ENCODE measurements around the gene SEMA5A.
"Not testable (repeated sequence)": the region's sequence is repeated elsewhere in the genome, so short reads cannot be mapped to it uniquely, and the experiment has no call there.

The SEMA5A gene

DNA sequence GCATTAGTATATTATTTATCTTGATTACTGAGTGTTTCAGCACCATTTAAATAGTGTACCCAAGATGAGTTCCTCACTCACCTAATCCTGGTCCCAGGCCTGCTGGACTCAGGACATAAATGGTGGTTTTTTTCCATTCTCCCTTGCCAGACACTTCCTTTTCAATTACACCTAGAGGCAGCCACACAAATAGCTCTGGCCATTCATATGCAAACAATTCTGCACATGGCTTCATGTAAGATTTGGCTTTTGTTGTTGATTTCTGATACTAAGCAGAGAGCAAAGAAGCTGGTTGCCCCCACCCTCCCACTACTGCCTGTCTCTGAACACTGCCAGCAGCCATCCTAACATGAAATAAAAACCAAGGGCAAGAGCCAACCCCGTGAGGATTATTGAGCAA lies 180.4 kb downstream of the SEMA5A start:
- Histone ChIP-seq H3K36me3 (ENCODE audit: control insufficient read depth in 1 of 2, insufficient read depth in 2 of 2, low read length in 2 of 2) (no peaks in the 10 kb centered on the region), H3K4me1 (ENCODE audit: control insufficient read depth in 1 of 2, insufficient read depth in 2 of 2, low read length in 2 of 2) (no peaks in the 10 kb centered on the region), H3K27ac (ENCODE audit: low read length) (no peak overlapping the region), H3K4me3 (ENCODE audit: low read depth in 1 of 2, low read length in 2 of 2) (no peak overlapping the region), H3K27me3 (ENCODE audit: low read depth, low read length) (no peaks in the 10 kb centered on the region), H3K9me3 (ENCODE audit: control insufficient read depth in 1 of 2, low read length in 2 of 2) (peaks cover 0 to 3% of the 10 kb centered on the region in 2 donors)

DNA sequence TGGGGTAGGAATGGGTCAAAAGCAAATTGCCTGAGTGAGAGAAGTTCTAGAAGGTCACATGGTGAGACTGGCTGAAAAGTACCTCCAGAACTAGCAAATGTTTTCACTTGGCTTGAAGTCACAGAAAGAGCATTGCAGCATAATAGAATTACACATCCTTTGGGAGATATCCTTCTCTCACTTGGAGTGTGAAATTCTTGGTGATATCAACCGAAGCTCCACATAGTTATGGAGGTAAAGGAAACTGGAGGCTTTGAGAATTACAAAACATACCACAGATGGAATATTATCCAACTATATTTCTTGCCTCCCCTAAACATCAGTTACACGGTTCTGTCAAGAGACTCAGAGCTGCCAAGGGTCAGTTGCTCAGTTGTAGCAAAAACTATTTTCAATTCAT lies 182.4 kb downstream of the SEMA5A start:
- Histone ChIP-seq H3K9me3 (ENCODE audit: control insufficient read depth in 1 of 2, low read length in 2 of 2) (no peaks in the 10 kb centered on the region), H3K27ac (ENCODE audit: low read length) (no peak overlapping the region), H3K27me3 (ENCODE audit: low read depth, low read length) (no peaks in the 10 kb centered on the region), H3K4me1 (ENCODE audit: control insufficient read depth in 1 of 2, insufficient read depth in 2 of 2, low read length in 2 of 2) (peaks cover 0 to 4% of the 10 kb centered on the region in 2 donors), H3K4me3 (ENCODE audit: low read depth in 1 of 2, low read length in 2 of 2) (no peak overlapping the region), H3K36me3 (ENCODE audit: control insufficient read depth in 1 of 2, insufficient read depth in 2 of 2, low read length in 2 of 2) (no peaks in the 10 kb centered on the region)

DNA sequence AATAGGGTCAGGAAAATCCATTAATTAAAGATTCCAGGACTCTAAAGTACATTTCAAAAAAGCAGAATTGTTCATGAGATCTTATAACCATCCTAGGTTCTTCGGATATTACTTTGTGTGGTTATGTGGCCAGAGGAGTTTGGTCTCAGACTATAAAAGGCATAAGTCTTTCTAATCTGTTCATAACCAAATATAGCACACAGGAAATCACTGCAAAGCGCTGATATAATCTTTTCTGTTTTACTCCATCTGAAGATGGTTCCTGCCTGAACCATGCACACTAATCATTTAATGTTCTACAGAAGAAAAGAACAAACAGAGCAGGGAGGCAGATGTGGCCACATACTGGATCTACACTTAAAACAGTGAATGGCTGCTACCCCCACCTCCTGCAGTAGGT lies 182.8 kb downstream of the SEMA5A start:
- H3K27ac ChIP-seq (ENCODE audit: low read length) = no peak overlapping the region

DNA sequence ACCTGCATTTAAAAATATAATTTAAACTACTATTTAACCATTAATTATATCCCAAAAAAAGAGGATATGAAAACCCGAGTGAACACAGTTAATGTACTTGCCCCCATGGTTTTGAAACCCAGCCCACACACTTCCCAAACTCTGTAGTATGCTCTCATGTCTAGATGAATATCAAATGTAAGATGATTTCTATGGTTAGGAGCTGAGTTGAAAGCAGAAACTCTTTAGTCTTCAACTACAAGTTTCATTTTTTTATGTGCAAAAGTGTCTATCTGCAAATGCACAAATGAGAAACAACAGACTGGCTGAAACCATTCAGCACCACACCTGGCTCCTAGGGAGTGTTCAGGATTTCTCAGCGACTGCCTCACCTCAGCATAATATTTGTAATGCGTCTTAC lies 183.3 kb downstream of the SEMA5A start:
- Histone ChIP-seq H3K9me3 (ENCODE audit: control insufficient read depth in 1 of 2, low read length in 2 of 2) (no peaks in the 10 kb centered on the region), H3K27me3 (ENCODE audit: low read depth, low read length) (no peaks in the 10 kb centered on the region), H3K36me3 (ENCODE audit: control insufficient read depth in 1 of 2, insufficient read depth in 2 of 2, low read length in 2 of 2) (no peaks in the 10 kb centered on the region), H3K27ac (ENCODE audit: low read length) (no peak overlapping the region), H3K4me1 (ENCODE audit: control insufficient read depth in 1 of 2, insufficient read depth in 2 of 2, low read length in 2 of 2) (peaks cover 0 to 4% of the 10 kb centered on the region in 2 donors), H3K4me3 (ENCODE audit: low read depth in 1 of 2, low read length in 2 of 2) (no peak overlapping the region)

More for the DNA sequence above, 182.8 kb downstream of the SEMA5A start:
- Histone ChIP-seq H3K4me3 (ENCODE audit: low read depth in 1 of 2, low read length in 2 of 2) (no peak overlapping the region), H3K36me3 (ENCODE audit: control insufficient read depth in 1 of 2, insufficient read depth in 2 of 2, low read length in 2 of 2) (no peaks in the 10 kb centered on the region), H3K9me3 (ENCODE audit: control insufficient read depth in 1 of 2, low read length in 2 of 2) (no peaks in the 10 kb centered on the region), H3K27me3 (ENCODE audit: low read depth, low read length) (no peaks in the 10 kb centered on the region), H3K4me1 (ENCODE audit: control insufficient read depth in 1 of 2, insufficient read depth in 2 of 2, low read length in 2 of 2) (peaks cover 0 to 4% of the 10 kb centered on the region in 2 donors)

DNA sequence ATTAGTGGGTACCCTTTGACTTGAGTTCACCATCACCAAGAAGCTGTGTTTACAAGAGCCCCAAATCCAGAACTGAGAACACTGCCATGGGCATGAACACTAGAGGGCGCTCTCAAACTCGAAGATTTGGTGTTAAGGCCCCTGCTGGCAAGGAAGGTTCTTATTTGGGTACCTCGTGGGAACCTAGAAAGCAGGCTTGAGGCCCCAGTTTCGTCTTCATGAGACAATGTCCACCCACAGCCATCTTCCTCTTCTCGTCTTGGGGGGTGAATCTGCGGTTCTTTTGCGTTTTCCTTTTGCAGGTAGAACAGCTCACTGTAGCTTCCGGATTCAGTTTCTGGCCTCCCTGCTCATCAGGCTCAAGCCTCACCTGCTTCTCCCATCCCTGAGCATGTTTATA lies 184.0 kb downstream of the SEMA5A start:
- no peaks in the 10 kb centered on the region for H3K27me3 ChIP-seq (ENCODE audit: low read depth, low read length)
- no peaks in the 10 kb centered on the region for H3K9me3 ChIP-seq (ENCODE audit: control insufficient read depth in 1 of 2, low read length in 2 of 2)
- no peak overlapping the region for H3K4me3 ChIP-seq (ENCODE audit: low read depth in 1 of 2, low read length in 2 of 2)
- H3K4me1 ChIP-seq (ENCODE audit: control insufficient read depth in 1 of 2, insufficient read depth in 2 of 2, low read length in 2 of 2) = peaks cover 0 to 7% of the 10 kb centered on the region in 2 donors
- no peak overlapping the region for H3K27ac ChIP-seq (ENCODE audit: low read length)
- no peaks in the 10 kb centered on the region for H3K36me3 ChIP-seq (ENCODE audit: control insufficient read depth in 1 of 2, insufficient read depth in 2 of 2, low read length in 2 of 2)

DNA sequence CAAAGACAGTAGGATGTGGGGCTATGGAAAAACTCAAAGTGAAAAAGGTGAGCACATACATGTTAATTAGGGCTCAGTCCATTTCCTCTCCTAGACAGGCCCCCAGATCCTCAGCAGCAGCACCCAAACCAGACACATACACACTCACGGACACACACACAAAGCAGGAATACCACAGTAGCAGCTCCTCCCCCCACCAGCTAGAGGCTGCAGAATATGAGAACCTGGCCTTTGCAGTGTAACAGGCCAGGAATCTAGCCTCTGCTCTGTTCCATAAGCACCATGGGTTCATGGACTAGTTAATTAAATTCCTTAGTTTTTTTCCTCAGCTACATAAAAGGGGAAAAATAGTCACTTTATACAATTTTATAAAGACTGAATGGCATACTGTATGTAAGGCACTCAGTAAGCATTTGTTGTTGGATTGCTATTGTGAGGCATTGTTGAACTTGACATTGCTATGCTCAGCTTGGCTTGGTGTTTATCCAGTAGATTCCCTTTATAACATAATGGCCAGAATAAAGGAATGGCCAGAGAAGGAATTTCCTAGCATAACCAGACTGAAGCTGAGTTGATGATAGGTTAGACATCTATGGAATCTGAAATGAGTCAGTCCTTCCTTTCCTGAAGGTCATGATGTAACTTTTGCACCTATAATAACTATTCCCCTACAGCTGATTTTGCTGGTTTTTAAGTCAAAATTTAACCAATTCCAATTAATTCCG lies 186.8 kb downstream of the SEMA5A start:
- no peak overlapping the region for H3K4me3 ChIP-seq (ENCODE audit: low read depth in 1 of 2, low read length in 2 of 2)
- H3K4me1 ChIP-seq (ENCODE audit: control insufficient read depth in 1 of 2, insufficient read depth in 2 of 2, low read length in 2 of 2) = peaks cover 0 to 11% of the 10 kb centered on the region in 2 donors
- no peak overlapping the region for H3K27ac ChIP-seq (ENCODE audit: low read length)
- H3K27me3 ChIP-seq (ENCODE audit: low read depth, low read length) = no peaks in the 10 kb centered on the region
- H3K36me3 ChIP-seq (ENCODE audit: control insufficient read depth in 1 of 2, insufficient read depth in 2 of 2, low read length in 2 of 2) = no peaks in the 10 kb centered on the region
- H3K9me3 ChIP-seq (ENCODE audit: control insufficient read depth in 1 of 2, low read length in 2 of 2) = no peaks in the 10 kb centered on the region

DNA sequence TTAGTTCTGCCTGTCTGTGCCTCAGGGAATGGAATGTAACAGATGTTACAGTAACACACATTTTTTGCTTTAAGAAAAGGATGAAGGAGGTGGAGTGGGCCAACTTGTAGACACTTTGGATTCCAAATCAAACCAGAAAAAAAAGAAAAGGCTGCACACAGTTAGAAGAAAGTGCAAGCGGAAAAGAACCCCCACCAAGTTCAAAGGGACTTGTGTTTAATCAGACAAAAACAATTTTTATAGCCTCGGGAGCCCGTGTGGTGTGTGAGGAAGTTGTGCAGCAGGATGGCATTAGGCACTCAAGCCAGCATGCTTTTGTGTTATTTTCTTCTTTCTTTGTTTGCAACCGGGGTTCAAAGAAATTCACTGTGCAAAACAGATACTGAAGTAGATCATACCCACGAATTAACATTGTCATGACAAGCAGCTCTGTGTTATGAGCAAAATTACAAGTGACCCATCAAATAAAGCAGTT lies 189.5 kb downstream of the SEMA5A start:
- Histone ChIP-seq H3K9me3 (ENCODE audit: control insufficient read depth in 1 of 2, low read length in 2 of 2) (no peaks in the 10 kb centered on the region), H3K4me3 (ENCODE audit: low read depth in 1 of 2, low read length in 2 of 2) (no peak overlapping the region), H3K36me3 (ENCODE audit: control insufficient read depth in 1 of 2, insufficient read depth in 2 of 2, low read length in 2 of 2) (no peaks in the 10 kb centered on the region), H3K27me3 (ENCODE audit: low read depth, low read length) (no peaks in the 10 kb centered on the region), H3K4me1 (ENCODE audit: control insufficient read depth in 1 of 2, insufficient read depth in 2 of 2, low read length in 2 of 2) (peaks cover 0 to 11% of the 10 kb centered on the region in 2 donors), H3K27ac (ENCODE audit: low read length) (no peak overlapping the region)

DNA sequence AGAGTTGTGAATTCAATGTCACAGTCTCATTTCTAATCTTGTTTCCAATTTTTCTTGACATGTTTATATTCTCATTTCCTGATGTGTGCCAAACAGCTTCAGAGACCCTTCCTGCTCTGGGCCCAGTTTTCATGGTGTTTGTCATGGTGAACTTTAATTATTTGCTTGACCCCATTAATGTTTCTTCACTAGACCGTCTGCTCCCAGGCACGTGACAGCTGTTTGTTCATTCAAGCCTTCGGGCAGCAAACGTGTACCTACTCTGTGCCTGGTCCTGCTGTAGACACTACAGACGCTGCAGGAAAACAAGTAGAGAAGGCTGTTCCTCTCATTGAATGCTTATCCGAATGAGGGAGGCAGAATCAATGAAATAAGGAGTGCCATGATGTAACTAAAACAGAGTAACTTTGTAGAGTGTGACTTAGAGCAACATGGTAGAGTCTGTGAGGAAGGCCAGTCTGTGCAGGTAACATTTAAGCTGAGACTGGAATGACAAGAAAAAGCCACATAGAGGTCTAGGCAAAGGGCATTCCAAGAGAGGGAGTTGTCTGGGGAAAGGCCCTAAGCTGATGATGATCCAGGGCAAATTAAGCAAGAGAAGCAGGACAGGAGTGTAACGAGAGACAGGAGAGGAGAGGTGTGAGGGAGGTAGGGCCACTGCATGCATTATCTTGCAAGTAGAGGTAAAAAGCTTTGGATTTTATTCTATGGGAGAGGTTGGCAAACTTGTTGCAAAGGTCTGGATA lies 191.4 kb downstream of the SEMA5A start:
- no peak overlapping the region for H3K27ac ChIP-seq (ENCODE audit: low read length)

DNA sequence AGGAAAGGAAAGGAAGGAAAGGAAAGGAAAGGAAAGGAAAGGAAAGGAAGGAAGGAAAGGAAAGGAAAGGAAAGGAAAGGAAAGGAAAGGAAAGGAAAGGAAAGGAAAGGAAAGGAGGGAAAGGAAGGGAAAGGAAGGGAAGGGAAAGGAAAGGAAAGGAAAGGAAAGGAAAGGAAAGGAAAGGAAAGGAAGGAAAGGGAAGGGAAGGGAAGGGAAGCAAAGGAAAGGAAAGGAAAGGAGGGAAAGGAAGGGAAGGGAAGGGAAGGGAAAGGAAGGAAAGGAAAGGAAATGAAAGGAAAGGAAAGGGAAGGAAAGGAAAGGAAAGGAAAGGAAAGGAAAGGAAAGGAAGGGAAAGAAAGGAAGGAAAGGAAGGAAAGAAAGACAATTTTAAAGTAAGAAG lies 192.8 kb downstream of the SEMA5A start:
- not testable (repeated sequence) for H3K36me3 ChIP-seq (ENCODE audit: control insufficient read depth in 1 of 2, insufficient read depth in 2 of 2, low read length in 2 of 2); H3K4me3 ChIP-seq (ENCODE audit: low read depth in 1 of 2, low read length in 2 of 2); H3K9me3 ChIP-seq (ENCODE audit: control insufficient read depth in 1 of 2, low read length in 2 of 2); H3K4me1 ChIP-seq (ENCODE audit: control insufficient read depth in 1 of 2, insufficient read depth in 2 of 2, low read length in 2 of 2); H3K27ac ChIP-seq (ENCODE audit: low read length); H3K27me3 ChIP-seq (ENCODE audit: low read depth, low read length)

More for the DNA sequence above, 191.4 kb downstream of the SEMA5A start:
- Histone ChIP-seq H3K27me3 (ENCODE audit: low read depth, low read length) (no peaks in the 10 kb centered on the region), H3K9me3 (ENCODE audit: control insufficient read depth in 1 of 2, low read length in 2 of 2) (no peaks in the 10 kb centered on the region), H3K4me1 (ENCODE audit: control insufficient read depth in 1 of 2, insufficient read depth in 2 of 2, low read length in 2 of 2) (peaks cover 0 to 11% of the 10 kb centered on the region in 2 donors), H3K36me3 (ENCODE audit: control insufficient read depth in 1 of 2, insufficient read depth in 2 of 2, low read length in 2 of 2) (no peaks in the 10 kb centered on the region), H3K4me3 (ENCODE audit: low read depth in 1 of 2, low read length in 2 of 2) (no peak overlapping the region)

DNA sequence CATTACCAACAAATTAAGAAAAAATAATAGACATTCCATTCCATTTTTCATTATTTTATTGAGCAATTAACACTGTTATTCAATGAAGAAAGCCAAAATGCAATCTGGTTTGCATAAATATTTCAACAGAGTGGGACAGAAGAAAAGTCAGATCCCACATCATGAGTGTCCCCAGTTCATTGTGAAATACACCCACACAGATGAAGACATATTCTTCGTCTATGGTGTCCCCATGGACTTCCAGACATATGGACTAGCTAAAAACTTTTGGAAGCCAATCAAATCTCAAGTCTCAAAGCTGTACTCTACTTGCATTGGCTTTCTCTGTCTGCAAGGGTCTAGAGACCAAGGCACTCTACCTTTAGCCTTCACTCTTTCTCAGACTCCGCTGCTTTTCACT lies 194.3 kb downstream of the SEMA5A start:
- peaks cover 0 to 1% of the 10 kb centered on the region in 2 donors for H3K4me1 ChIP-seq (ENCODE audit: control insufficient read depth in 1 of 2, insufficient read depth in 2 of 2, low read length in 2 of 2)
- H3K27me3 ChIP-seq (ENCODE audit: low read depth, low read length) = no peaks in the 10 kb centered on the region
- H3K36me3 ChIP-seq (ENCODE audit: control insufficient read depth in 1 of 2, insufficient read depth in 2 of 2, low read length in 2 of 2) = no peaks in the 10 kb centered on the region
- no peaks in the 10 kb centered on the region for H3K9me3 ChIP-seq (ENCODE audit: control insufficient read depth in 1 of 2, low read length in 2 of 2)
- H3K4me3 ChIP-seq (ENCODE audit: low read depth in 1 of 2, low read length in 2 of 2) = no peak overlapping the region
- H3K27ac ChIP-seq (ENCODE audit: low read length) = no peak overlapping the region

DNA sequence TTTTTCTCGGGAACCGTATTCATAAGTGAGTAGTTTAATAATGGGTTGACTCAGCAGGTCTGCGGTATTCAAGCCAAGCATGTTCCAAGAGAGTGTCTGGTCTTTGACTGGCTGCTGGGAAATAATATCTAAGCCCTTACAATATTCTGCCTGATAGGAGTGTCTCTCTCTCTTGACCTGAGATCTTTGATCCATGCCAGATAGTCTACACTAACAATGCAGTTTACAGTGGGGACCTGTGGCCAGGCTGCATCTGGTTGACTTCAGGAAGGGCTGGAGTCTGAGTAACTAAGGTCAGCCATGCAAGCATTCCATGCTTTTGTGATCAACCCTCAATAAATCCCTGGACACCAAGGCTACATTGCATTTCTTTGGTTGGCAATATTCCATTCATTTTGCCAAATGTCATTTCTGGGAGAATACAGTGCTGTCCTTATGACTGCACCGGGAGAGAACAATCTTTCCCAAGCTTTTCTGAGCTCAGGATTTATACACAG lies 195.5 kb downstream of the SEMA5A start:
- H3K4me3 ChIP-seq (ENCODE audit: low read depth in 1 of 2, low read length in 2 of 2) = no peak overlapping the region
- no peaks in the 10 kb centered on the region for H3K36me3 ChIP-seq (ENCODE audit: control insufficient read depth in 1 of 2, insufficient read depth in 2 of 2, low read length in 2 of 2)
- no peak overlapping the region for H3K27ac ChIP-seq (ENCODE audit: low read length)
- no peaks in the 10 kb centered on the region for H3K4me1 ChIP-seq (ENCODE audit: control insufficient read depth in 1 of 2, insufficient read depth in 2 of 2, low read length in 2 of 2)
- H3K27me3 ChIP-seq (ENCODE audit: low read depth, low read length) = no peaks in the 10 kb centered on the region
- no peaks in the 10 kb centered on the region for H3K9me3 ChIP-seq (ENCODE audit: control insufficient read depth in 1 of 2, low read length in 2 of 2)
